NCI-H1092 treated with DMSO at 0.1 percent for 48 hours (cell line): ENCODE measurements around the gene UBE2V1.
A peak's percentile ranks its signal among the peaks of the same experiment; 100 is the strongest.
"Not testable (repeated sequence)": the region's sequence is repeated elsewhere in the genome, so short reads cannot be mapped to it uniquely, and the experiment has no call there.

Experiments used
- DNase-seq: peaks from one replicate; lab custom pipeline; 2025; lab: John Stamatoyannopoulos, UW

The UBE2V1 gene

DNA sequence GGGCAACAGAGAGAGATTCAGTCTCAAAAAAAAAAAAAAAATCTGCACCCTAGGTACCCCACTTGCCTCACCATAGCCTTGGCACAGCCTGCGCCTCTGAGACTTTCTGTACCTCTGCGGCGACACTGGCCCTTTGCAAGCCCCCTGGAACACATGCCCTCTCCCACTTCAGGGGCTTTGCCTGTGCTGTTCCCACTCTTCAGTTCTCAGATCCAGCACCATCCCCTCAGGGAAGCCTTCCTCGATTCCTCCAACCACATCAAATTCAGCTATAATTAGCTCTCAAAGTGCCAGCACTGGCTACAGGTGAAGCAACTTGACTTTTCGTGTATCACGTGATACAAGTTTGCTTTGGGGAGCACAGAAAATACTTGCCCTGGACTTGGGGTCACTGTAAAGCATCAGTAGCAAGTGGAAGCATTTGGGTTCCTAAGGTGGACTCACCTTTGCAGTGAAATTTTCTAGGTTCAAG, 2.1 kb upstream of the UBE2V1 start:
- no peak for DNase-seq

DNA sequence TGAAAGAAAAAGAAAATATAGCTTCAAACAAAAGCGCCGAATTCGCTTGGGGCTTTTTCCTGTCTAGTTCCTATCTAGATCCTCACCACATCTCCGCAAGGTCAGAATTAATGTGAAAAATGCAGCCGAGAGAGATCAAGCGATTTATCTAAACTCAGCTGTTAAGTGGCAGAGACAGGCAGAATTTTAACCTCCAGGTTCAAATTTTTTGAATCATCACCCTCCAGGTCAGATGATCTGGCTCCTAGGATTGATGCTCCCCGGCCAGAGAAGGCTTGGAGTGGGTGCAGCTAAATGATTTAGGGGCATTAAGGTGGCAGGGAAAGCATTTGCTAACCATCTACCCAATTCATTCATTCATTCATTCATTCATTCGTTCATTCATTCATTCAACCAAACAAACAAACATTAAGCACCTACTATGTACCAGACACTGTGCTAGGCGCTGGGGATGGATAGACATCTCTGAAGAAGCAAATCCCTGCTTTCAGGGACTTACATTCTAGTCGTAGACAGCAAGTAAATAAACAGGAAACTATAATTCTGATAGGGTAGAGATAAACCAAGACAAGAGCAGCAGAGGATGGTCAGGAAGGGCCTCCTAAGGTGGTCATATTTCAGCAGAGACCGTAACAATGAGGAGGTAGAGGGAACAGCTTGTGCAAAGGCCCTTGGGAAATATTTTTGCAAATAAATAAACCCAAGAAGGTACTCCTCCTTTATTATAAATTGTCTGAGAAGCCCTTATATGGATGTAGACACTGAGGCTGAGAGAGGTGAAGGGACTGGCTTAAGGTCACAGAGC, 672 bp upstream of the UBE2V1 start:
- DNase-seq: peak; percentile 53

DNA sequence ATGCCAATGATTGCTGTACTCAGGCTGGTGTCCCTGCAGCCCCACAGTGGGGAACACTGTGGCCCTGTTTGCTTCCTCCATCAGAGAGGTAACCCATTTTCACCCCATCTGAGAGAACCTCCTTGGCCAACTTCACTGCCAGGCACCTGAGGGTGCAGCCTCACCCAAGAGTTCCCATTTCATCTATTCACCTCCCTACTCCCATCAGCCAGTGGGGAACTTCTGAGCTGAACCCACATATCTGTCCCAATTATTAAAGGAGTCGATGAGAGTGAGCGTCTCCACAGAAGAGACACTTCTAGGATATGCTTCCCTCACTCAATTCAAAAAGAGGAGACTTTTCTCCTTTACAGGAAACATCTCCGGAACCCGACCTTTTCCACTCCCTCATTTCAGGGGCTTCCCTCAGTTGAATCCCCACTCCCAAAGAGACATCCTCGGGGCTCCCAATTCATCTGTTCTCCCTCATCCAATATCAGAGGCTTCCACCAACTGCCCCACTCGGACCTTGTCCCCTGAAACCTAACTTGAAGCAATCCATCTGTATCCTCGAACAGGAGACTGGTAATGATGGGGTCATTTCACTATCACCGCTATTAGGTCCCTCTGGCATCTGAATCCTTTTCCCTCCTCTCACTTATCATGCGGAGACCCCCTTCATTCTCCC, 988 bp downstream of the UBE2V1 start:
- no peak for DNase-seq

DNA sequence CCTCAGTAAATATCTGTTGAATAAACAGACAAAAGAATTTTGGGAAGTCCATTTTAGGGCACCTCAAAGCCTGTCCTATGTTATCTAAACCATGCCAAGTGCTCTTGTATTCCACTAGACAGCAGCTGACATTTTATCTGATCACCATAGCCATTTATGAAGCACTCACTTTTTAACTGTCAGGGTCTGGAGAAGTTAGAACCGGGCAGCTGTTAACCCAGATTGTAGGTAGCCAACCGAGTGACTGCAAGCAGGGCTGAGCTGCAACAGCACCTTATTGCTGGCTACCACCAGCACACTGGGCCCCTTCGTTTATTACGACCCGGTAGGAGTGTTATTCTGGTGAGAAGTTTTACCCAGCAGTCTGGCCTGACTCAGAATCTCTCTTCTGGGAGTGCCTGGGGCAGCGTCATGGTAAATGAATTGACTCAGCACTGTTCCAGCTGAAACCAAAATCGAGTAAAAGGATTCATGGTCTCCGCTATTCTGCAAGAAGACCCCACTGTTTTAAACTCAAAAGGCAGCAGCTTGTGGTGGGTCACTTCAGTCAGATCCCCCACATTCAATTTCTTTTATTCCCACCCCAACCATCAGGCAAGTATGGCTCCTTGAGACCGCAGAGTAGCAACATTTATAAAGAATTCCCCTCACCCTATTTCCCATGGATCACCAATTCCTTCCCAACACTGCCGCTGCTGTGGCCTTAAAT, 1.7 kb downstream of the UBE2V1 start:
- no peak for DNase-seq

DNA sequence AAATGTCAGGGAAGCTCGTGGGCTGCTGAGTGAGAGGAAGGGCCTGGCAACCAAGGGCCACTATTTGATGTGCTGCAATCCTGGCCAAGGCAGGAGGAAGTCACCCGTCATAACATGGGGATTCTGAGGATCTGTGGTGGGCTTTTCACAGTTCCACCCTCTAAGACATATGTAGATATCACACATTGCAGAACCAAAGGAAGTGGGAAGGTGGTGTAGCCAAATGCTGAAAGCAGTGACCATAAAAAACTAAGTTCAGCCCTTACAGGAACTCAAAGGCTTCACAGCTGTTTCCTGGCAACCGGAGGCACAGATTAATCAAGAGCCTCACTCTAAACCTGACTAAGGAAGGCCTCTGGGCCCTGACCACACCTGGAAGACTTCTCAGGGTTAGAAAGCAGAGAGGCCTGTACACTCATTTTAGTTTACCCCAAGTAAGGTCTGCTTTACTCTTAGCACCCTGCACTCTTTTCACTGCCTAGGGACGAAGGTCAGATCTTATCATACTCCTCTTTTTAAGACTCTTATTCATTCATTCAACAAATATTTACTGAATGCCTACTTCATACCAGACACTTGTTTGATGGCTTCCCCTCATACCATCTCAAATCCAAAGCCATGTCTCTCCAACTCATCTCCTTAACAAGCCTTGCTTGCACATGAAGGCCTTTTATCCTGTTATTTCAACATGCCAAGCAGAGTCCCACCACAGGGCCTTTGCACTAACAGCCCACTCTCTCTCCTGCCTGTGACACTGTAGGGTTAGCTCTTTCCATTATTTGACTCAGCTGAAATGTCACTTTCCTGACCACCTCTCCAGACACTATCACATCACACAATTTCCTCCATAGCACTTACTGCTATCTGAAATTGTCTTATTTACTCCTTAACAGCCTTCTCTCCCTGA, 2.6 kb downstream of the UBE2V1 start:
- DNase-seq: no peak

DNA sequence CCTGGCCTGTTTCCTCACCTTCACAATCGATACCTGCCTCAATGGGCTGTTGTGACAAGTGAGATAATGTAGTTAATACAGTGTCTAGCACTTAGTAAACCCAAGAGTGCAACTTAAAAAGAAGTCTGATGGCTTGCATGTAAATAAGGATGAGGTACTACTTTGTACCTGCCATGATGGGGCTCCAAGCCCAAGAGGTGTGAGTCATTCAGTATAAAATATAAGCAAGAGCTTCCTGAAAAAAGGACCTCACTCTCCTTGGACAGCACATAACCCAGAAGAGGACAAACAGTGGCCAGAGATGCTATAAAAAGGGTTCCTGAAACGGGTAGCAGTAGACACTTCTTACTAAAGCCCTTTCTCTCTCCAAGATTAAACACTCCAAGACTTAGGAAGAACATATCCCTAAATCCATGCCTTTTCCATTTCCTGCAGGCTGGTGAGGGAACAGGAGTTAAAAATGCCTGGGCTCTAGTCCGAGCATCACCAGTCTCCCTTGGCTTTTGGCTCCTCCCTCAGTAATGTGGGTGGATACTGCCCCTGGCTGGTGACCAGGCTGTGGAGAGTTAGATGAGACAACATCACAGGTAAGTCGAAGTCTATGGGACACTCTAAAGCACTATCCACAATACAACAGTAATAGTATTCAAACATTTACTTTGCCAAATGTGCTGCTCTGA, 4.3 kb downstream of the UBE2V1 start:
- DNase-seq: no peak

DNA sequence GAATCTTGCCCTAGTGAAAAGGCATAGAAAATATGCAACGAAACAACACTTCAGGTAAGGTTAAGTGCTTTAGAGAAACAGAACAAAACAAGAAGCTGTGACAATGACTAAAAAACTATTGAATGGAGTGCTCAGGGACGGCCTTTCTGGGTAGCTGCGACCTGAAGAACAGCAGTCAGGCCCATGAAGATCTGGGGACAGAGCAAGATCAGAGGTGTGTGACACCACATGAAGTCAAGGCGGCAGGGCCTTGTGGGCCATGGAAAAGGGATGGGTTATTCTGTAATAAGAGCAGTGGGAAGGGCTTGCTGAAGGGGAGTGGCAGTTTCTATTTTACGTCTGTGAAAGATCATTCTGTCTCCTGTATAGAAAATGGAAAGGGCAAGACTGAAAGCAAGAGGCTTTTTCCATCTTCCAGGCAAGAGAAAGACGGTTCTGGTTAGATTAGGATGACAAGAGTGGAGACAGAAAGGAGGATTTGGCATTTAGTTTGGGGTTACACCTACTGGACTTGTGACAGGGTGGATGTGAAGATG, 5.1 kb downstream of the UBE2V1 start:
- no peak for DNase-seq

DNA sequence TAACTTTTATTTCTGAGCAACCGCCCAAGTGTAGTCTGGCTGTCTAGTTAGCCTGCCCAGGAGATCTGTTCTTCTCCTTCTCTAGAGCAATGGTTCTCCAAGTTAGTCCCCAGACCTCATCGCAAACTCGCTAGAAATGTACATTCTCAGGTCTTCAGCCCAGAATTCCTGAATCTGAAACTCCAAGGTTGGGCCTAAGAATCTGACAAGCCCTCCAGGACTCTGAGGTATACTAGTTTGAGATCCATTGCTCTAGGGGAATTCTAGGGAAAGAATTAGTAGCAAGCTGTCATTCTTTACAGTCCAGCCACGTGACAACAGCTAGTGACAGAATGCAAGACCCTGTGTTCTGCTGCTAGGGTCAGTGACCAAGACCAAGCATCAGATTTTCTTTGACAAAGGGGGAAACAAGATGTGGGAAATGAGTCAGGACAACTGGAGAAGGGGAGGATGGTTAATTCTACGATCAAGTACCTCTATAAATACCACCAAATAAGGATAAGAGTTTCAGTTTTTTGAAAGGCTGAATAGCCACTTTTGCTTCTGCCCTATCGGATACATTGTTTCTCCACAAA, 5.8 kb downstream of the UBE2V1 start:
- DNase-seq: no peak

DNA sequence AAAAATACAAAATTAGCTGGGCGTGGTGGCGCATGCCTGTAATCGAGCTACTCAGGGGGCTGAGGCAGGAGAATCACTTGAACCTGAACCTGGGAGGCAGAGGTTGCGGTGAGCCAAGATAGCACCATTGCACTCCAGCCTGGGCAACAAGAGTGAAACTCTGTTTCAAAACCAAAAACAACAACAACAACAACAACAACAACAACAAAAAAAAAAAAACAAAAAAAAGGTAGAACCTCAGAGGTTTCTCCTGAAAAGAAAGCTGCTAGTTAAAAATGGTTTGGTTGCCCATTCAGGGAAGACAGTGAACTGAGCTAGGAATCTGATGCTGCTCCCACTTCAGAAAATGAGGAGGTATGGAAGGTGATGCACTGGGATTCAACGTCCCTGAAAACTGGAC, 6.3 kb downstream of the UBE2V1 start:
- not testable (repeated sequence) for DNase-seq

DNA sequence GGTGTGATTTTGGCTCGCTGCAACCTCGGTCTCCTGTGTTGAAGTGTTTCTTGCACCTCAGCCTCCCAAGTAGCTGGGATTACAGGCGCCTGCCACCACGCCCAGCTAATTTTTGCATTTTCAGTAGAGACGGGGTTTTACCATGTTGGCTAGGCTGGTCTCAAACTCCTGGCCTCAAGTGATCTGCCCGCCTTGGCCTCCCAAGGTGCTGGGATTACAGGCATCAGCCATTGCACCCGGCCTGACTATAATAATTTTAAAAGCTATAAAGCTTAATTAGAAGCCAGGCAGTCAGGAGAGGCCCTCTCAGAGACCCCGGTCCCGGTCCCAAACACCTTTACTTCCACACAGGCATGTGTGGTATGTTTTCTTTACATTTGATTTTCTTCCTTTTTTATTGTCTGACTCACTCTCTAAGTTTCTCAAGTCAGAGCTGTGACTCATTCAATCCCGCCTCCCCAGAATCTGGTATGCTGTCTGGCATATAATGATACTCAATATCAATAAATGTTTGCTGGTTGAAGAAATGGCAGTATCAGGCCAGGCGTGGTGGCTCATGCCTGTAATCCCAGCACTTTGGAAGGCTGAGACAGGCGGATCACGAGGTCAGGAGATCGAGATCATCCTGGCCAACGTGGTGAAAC, 9.4 kb downstream of the UBE2V1 start:
- DNase-seq: not testable (repeated sequence)

DNA sequence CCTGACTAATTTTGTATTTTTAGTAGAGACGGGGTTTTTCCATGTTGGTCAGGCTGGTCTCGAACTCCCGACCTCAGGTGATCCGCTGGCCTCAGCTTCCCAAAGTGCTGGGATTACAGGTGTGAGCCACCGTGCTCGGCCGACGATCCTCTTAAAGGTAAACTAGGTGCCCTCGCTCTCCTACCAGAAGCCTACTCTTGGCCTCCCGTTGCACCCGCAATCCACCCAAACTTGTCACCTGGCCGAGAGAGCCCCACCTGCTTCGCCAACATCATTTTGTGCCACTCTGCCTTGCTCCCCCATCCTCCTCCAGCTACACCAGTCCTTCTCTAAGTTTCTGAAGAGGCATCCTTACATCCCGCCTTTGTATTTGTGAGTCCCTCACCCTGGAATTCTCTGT, 10.4 kb downstream of the UBE2V1 start:
- not testable (repeated sequence) for DNase-seq

DNA sequence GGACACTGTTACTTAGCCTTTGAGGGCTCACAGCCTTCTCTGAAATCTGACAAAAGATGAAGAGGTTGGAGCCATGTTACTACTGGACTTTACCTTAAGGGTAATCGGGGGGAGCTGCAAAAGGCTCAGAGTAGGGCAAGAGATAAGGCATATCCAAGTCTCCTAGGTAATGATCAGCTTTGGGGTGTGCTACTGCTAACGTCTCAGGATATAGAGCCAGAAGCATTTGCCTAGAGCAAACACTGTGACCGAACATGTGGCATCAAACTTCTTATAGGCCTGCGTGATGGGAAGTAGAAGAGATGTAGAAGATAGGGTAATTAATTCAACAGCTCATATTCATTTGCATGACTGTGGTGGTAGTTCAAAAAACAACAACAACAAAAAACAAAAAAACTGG, 11.1 kb downstream of the UBE2V1 start:
- DNase-seq: no peak

DNA sequence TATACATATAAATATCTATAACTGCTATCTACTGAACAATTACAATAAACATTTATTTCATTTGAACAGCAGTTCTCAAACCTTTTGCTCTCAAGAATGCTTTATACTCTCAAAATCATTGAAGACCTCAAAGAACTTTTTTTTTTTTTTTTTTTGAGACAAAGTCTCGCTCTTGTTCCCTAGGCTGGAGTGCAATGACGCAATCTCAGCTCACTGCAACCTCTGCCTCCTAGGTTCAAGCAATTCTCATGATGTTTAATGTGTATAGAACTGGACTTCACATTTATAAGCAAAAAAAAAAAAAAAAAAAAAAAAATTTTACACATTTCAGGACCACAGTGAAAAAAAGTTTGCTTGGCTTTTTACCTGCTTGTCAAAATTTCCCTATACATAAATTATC, 11.7 kb downstream of the UBE2V1 start:
- no peak for DNase-seq

DNA sequence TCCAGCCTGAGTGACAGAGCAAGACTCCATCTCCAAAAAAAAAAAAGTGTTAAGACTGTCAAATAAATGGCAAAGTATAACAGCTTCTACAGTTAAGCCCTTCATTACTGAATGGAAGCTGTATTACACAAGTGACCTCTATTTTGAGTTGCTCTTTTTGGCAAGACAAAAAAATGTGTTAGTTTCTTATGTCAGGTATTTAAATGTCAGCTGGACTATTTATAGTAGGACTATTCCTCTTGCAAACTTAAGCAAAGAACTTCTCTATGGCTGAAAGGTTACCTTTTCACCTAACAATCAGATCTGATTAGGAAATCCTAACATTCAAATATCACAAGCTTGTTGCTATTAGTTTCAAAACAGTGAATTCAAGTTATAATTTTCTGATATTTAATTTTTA, 12.4 kb downstream of the UBE2V1 start:
- DNase-seq: no peak

DNA sequence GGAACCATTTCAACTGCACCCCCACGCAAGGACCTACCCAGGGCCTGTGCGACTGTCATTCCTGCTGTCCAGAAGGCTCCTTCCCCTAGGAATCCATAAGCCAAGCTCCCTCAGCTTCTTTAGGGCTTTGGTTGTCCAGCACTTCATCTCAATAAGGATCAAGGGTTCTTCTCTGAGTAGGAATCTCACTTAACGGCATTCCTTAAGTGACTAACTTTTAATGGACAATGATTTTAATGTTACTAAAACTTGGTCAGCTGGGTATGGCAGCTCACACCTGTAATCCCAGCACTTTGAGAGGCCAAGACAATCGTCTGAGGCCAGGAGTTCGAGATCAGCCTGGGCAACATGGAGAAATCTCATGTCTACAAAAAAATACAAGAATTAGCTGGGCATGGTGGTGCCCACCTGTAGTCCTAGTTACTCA, 13.4 kb downstream of the UBE2V1 start:
- no peak for DNase-seq

DNA sequence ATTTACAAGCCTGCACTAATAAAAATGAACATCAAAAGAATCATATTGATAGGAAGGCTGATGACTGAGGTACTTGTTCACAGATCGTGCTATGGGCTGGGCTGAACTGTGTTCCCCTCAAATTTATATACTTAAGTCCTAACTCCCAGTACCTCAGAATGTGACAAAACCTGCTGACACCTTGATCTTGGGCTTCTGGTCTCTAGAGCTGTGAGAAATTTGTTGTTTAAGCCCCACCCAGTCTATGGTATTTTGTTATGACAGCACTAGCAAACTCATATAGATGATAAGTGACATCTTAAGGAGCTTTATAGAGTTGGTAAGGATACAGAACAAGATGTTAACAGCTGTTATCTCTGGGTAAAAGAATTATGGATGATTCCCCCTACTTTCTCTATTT, 13.8 kb downstream of the UBE2V1 start:
- DNase-seq: no peak

DNA sequence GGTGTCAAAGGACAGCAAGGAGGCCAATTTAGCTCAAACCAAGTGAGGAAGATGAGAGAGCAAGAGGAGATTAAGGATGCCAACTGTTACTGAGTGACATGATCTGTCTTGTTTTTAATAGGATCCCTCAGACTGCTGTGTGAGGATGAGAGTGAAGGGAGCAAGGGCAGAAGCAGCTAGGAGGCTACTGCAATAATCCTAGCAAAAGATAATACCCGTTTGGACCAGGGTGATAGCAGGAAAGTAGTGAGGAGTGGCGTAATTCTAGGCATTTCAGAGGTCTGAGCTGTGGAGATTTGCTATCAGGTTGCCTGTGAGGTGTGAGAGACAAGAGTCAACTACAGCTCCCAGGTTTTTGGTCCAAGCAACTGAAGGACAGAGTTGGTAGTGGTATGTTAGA, 14.7 kb downstream of the UBE2V1 start:
- no peak for DNase-seq

DNA sequence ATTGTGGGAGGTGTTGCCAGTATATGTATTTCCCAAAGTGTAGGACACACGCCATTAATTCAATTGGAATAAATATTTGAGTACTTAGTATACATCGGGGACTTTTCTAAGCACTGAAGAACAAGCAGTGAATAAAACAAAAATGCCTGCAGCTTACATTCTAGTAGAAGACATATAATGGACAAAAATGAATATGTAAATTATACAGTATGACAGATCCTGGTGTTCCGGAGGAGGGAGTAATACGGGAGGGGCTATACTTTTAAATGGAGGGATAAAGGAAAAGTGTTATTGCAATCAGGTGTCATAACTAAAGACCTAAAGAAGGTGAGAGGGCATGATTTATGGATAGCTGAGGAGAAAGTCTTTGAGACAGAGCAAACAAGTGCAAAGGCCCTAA, 15.1 kb downstream of the UBE2V1 start:
- DNase-seq: no peak

DNA sequence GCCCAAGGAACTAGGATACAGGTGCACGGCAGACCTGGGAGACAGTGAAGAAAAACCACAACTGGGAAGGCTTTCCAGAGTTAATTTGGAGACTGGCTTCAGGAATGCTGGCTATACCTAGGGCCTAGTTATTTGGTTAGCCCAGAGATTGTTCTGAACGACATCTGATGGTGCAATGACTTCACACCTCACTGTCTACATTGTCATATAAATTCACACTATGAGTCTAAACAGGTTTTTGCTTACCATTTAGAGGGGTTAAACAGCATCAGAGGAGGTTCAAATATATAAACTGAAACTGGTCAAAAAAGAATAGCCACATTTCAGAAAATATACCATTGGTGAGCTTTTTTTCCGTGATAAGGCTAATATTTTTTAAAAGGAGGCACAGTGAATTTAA, 16.7 kb downstream of the UBE2V1 start:
- DNase-seq: no peak

DNA sequence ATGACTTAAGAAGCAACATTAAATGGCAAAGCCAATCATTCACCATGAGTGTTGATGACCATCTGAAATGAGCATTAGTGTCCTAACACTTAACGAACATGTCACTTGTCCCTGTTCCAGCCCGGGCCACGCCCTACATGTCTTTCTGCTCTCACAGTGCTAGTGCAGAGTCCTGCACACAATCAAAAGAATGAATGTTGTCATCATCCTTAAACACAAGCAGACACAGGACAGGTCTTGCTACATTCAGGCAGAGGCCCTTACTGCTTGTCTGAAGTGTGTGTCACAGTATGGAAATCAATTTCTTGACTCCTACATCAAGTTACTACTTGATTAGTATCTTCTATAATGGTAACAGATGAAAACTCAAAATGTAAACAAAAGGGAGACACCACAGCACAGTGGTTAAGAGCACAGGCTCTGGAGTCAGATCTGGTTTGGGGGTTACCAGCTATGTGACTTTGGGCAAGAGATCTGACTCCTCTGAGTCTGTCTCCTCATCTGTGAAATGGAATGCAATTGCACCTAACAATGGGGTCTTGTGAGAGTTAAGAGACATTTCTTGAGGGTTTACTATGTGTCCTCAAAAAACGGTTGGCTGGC, 17.4 kb downstream of the UBE2V1 start:
- no peak for DNase-seq
